Panc1 (cell line): Measurements from ENCODE around the gene CDRT4. TPM values are rescaled to one million over a fixed set of nuclear protein-coding genes. Genes with fewer than 3 reads are reported as not detected.
"Not testable (repeated sequence)": the region's sequence is repeated elsewhere in the genome, so short reads cannot be mapped to it uniquely, and the experiment has no call there.

Source experiments
- ATAC-seq: fragments of 200-7000 bp; cut with Tn5 transposase; 2 replicates; pipeline ENCODE4 v1.9.1; 2020; ENCODE audit warnings: mild to moderate bottlenecking, moderate library complexity
- BruUV-seq: library from RNA; stranded (reverse); fragments of 400-500 nt; replicated peaks from 2 replicates; lab custom pipeline; 2021; lab: Mats Ljungman, UMichigan
- CTCF ChIA-PET: fragments of 300-600 bp; sonication (Branson Sonifier 250); formaldehyde crosslinking; loops from one replicate; lab custom pipeline; 2022; ENCODE audit warnings: antibody characterized with exemption; lab: Charles Lee
- POLR2A ChIA-PET: fragments of 300-600 bp; sonication (Branson Sonifier 250); formaldehyde crosslinking; loops from one replicate; lab custom pipeline; 2022; ENCODE audit warnings: antibody characterized with exemption; lab: Charles Lee
- DNase-seq: peaks from one replicate; pipeline ENCODE4 v3.0.0-alpha.2; 2010; ENCODE audit warnings: low read depth, low spot score
- H3K27ac ChIP-seq: 2 replicates; pipeline ENCODE4 v1.5.1; 2011; ENCODE audit warnings: mild to moderate bottlenecking, low read length, inconsistent platforms
- H3K27me3 ChIP-seq: fragments of 200-500 bp; sonication (Bioruptor generic); 2 replicates; pipeline ENCODE4 v1.6.0; 2014; ENCODE audit warnings: low read length, inconsistent platforms; ENCODE audit not compliant: control insufficient read depth, insufficient read depth
- H3K36me3 ChIP-seq: fragments of 200-500 bp; sonication (Bioruptor generic); 2 replicates; pipeline ENCODE4 v1.5.1; 2014; ENCODE audit warnings: inconsistent platforms, mild to moderate bottlenecking, low read length, moderate library complexity; ENCODE audit not compliant: control insufficient read depth, insufficient read depth
- H3K4me1 ChIP-seq: 2 replicates; pipeline ENCODE4 v1.5.1; 2011; ENCODE audit warnings: inconsistent platforms, mild to moderate bottlenecking, low read length, moderate library complexity; ENCODE audit not compliant: control insufficient read depth, insufficient read depth
- H3K4me3 ChIP-seq, 2 experiments: 2 replicates each; pipeline ENCODE4 v1.5.1; 2011 to 2012; ENCODE audit warnings: low read depth in 2 of 2, low read length in 2 of 2, mild to moderate bottlenecking in 2 of 2, inconsistent platforms in 1 of 2, moderate library complexity in 1 of 2
- H3K9me3 ChIP-seq: fragments of 200-500 bp; sonication (Bioruptor generic); 2 replicates; pipeline ENCODE4 v1.5.1; 2014; ENCODE audit warnings: low read depth, mild to moderate bottlenecking, inconsistent platforms, low read length, moderate library complexity; ENCODE audit not compliant: control insufficient read depth, insufficient read depth
- CTCF ChIP-seq: fragments of 450-650 bp; IDR thresholded peaks from 2 replicates; pipeline ENCODE4 v1.5.1; 2017; ENCODE audit warnings: mild to moderate bottlenecking
- POLR2AphosphoS5 ChIP-seq: IDR thresholded peaks from 2 replicates; pipeline ENCODE4 v1.6.1; 2012; ENCODE audit warnings: mild to moderate bottlenecking, low read depth, low read length, moderate library complexity
- REST ChIP-seq, 2 experiments: IDR thresholded peaks; 2 replicates each; pipeline ENCODE4 v1.6.1; 2011 to 2012; ENCODE audit warnings: low read depth in 2 of 2, control low read depth in 1 of 2, low read length in 1 of 2, mild to moderate bottlenecking in 1 of 2, moderate library complexity in 1 of 2; ENCODE audit not compliant: insufficient read depth in 1 of 2
- SIN3A ChIP-seq: IDR thresholded peaks from 2 replicates; pipeline ENCODE4 v1.6.1; 2012; ENCODE audit warnings: low read depth, mild to moderate bottlenecking, low read length, moderate library complexity, borderline replicate concordance; ENCODE audit not compliant: insufficient read depth
- TCF7L2 ChIP-seq: IDR thresholded peaks from 2 replicates; pipeline ENCODE4 v1.6.1; 2011; ENCODE audit warnings: mild to moderate bottlenecking, low read depth, low read length, inconsistent platforms
- in situ Hi-C: cut with HindIII; loops from 2 replicates; pipeline ENCODE4 v1.10.0; 2016; ENCODE audit warnings: low sequenced_read_pairs, low pct_unique_long_range_greater_than_20kb
- intact Hi-C: fragments of 100-400 bp; cut with micrococcal nuclease; formaldehyde crosslinking; loops from one replicate; pipeline ENCODE4 v1.10.0; 2022; ENCODE audit not compliant: unreplicated experiment
- total RNA-seq: library from RNA; stranded (reverse); gene quantifications from one replicate; pipeline ENCODE4 v1.2.1, GENCODE V29; 2021; ENCODE audit not compliant: unreplicated experiment

CDRT4 gene
- total RNA-seq, 1 experiment from 2014 or later: 2.8 TPM

- in situ Hi-C loops: no loop called here
- DNase-seq (no peak), ATAC-seq (no peak)
- Histone ChIP-seq H3K9me3 (no peaks in the 10 kb centered on the region), H3K27me3 (no peaks in the 10 kb centered on the region), H3K27ac (no peak overlapping the region), H3K4me3 (no peak overlapping the region), H3K36me3 (no peaks in the 10 kb centered on the region), H3K4me1 (peaks cover 4% of the 10 kb centered on the region; the same call in 1 of the 2 replicates)
- TF ChIP-seq POLR2AphosphoS5: no peak
- TF ChIP-seq REST (IDR thresholded peaks at IDR 0.05; ENCODE audit: insufficient read depth in 1 of 2, low read depth in 2 of 2, low read length in 1 of 2): no peak
- TF ChIP-seq CTCF: no peak
- no peak for TF ChIP-seq SIN3A
- TF ChIP-seq TCF7L2: no peak
- ChIA-PET POLR2A (interaction anchor here (0.5 kb wide), 1 partner anchor 171 kb away, joined by 10 read pairs; no protein-coding TSS in a partner anchor), CTCF (no interaction called here)
- intact Hi-C loops: no loop called here
- BruUV-seq: no TSS peak
These were observed 40.5 kb upstream of the CDRT4 start for GRCh38 chr17:15507896-15508295.

GRCh38 chr17:15507001-15507400, 39.6 kb upstream of the CDRT4 start:
- H3K27ac ChIP-seq: no peak overlapping the region
- POLR2A ChIA-PET: no interaction called here
- ATAC-seq: no peak
- in situ Hi-C loops: no loop called here
- peaks cover 4% of the 10 kb centered on the region; the same call in 1 of the 2 replicates for H3K4me1 ChIP-seq
- CTCF ChIA-PET: interaction anchor here (0.7 kb wide), 1 partner anchor 118 kb away, joined by 3 read pairs; no protein-coding TSS in a partner anchor
- DNase-seq: no peak
- BruUV-seq: no TSS peak
- intact Hi-C loops: no loop called here
- H3K9me3 ChIP-seq: no peaks in the 10 kb centered on the region
- no peaks in the 10 kb centered on the region for H3K27me3 ChIP-seq
- TF ChIP-seq SIN3A (no peak), CTCF (no peak), TCF7L2 (no peak), REST (IDR thresholded peaks at IDR 0.05; ENCODE audit: insufficient read depth in 1 of 2, low read depth in 2 of 2, low read length in 1 of 2) (no peak), POLR2AphosphoS5 (no peak)
- H3K36me3 ChIP-seq: no peaks in the 10 kb centered on the region
- no peak overlapping the region for H3K4me3 ChIP-seq

- BruUV-seq, ATAC-seq, H3K36me3 ChIP-seq, H3K27me3 ChIP-seq, H3K27ac ChIP-seq, POLR2A ChIA-PET, in situ Hi-C loops, intact Hi-C loops, H3K4me3 ChIP-seq, H3K9me3 ChIP-seq, DNase-seq, H3K4me1 ChIP-seq: not testable (repeated sequence)
- CTCF ChIA-PET: interaction anchor here (0.7 kb wide), 1 partner anchor 72 kb away, joined by 5 read pairs; no protein-coding TSS in a partner anchor
These were observed 38.3 kb upstream of the CDRT4 start for GRCh38 chr17:15505708-15506107.
